BJ (cell line): Measurements from ENCODE around the gene LAMC2. TPM values are rescaled to one million over a fixed set of nuclear protein-coding genes. Genes with fewer than 3 reads are reported as not detected.

Source experiments
- CTCF ChIA-PET: fragments of 350-600 bp; formaldehyde crosslinking; extraction: SDS; loops from one replicate; lab custom pipeline; 2021; ENCODE audit warnings: antibody characterized with exemption, inconsistent platforms; lab: Yijun Ruan, JAX
- POLR2A ChIA-PET: fragments of 300-600 bp; sonication (Branson Sonifier 250); formaldehyde crosslinking; extraction: SDS; loops from one replicate; lab custom pipeline; 2021; ENCODE audit warnings: antibody characterized with exemption; lab: Charles Lee
- DNase-seq: peaks from one replicate; pipeline ENCODE4 v3.0.0-alpha.2; 2011; ENCODE audit warnings: low read depth
- H3K27me3 ChIP-seq: 2 replicates; pipeline ENCODE4 v1.6.0; 2011; ENCODE audit warnings: low read length; ENCODE audit not compliant: control insufficient read depth, insufficient read depth
- H3K36me3 ChIP-seq: 2 replicates; pipeline ENCODE4 v1.5.1; 2011; ENCODE audit warnings: low read length; ENCODE audit not compliant: control insufficient read depth, insufficient read depth
- H3K4me3 ChIP-seq: 2 replicates; pipeline ENCODE4 v1.5.1; 2011; ENCODE audit warnings: low read depth, mild to moderate bottlenecking, control low read depth, low read length
- CTCF ChIP-seq: IDR thresholded peaks from 2 replicates; pipeline ENCODE4 v1.5.1; 2011; ENCODE audit warnings: low read depth, mild to moderate bottlenecking, control low read depth, inconsistent platforms, low read length, moderate library complexity; ENCODE audit not compliant: insufficient read depth
- polyA plus RNA-seq: library from polyadenylated mRNA; depleted of rRNA; stranded (reverse); fragments of >200 nt; gene quantifications from 2 replicates; pipeline ENCODE4 v1.2.3, GENCODE V29; 2011

Gene LAMC2
- polyA plus RNA-seq, 1 experiment, result 0.70 TPM

GRCh38 chr1:183231545-183231944 lies 45.5 kb downstream of the LAMC2 start:
- Histone ChIP-seq H3K4me3 (no peak overlapping the region), H3K27me3 (no peaks in the 10 kb centered on the region), H3K36me3 (no peaks in the 10 kb centered on the region)
- DNase-seq, result no peak
- ChIA-PET POLR2A (no interaction called here), CTCF (interaction anchor here (0.5 to 1.0 kb wide), 2 partner anchors 48 to 51 kb away, joined by 4 to 5 read pairs; no protein-coding TSS in a partner anchor)
- no peak for TF ChIP-seq CTCF

DNA sequence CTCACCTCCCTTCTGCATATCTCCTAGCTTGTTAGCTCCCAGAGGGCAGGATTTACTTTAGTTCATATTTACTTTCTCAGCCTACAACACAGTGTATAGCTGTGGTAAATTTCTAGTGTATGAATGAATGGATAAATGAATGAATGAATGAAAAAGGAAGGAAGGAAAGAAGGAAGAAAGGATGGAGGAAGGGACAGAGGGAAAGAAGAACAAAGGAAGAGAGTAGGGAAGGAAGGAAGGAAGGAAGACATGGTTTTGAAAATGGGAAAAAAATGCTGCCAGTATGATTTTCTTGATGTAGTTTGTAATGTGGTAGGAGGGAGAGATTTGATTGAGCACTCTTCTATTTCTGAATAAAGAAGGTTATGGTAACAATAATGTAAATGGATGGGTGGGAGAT lies 47.0 kb downstream of the LAMC2 start:
- Histone ChIP-seq H3K4me3 (no peak overlapping the region), H3K27me3 (no peaks in the 10 kb centered on the region), H3K36me3 (no peaks in the 10 kb centered on the region)
- TF ChIP-seq CTCF, result no peak
- POLR2A ChIA-PET, result no interaction called here
- CTCF ChIA-PET, result interaction anchor here (1.8 kb wide), 1 partner anchor 13 kb away, joined by 4 read pairs; no protein-coding TSS in a partner anchor
- DNase-seq, result no peak

GRCh38 chr1:183234660-183235476 lies 48.8 kb downstream of the LAMC2 start:
- CTCF ChIA-PET, result interaction anchor here (0.7 to 1.7 kb wide), 28 partner anchors 9 to 274 kb away, joined by 3 to 9 read pairs (median 4); partner anchors contain the start of gene LAMC2
- peak; percentile 82 for TF ChIP-seq CTCF
- Histone ChIP-seq H3K4me3 (peak overlapping the region; percentile 27), H3K27me3 (no peaks in the 10 kb centered on the region), H3K36me3 (no peaks in the 10 kb centered on the region)
- peak; percentile 95 for DNase-seq
- POLR2A ChIA-PET, result interaction anchor here (0.7 kb wide), 2 partner anchors 9 to 38 kb away, joined by 3 read pairs; no protein-coding TSS in a partner anchor

DNA sequence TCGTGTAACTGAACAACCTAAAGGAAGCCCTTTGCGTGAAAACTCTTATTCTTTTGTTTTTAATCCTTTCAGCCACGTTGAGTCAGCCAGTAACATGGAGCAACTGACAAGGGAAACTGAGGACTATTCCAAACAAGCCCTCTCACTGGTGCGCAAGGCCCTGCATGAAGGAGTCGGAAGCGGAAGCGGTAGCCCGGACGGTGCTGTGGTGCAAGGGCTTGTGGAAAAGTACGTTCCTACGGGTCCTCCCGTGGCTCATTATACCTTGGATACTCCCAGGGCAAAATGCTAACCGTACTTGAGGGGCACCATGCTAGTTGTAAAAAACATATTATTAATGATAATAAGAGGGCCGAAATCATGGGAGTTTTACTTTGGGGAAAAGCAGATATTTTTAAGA lies 49.4 kb downstream of the LAMC2 start:
- Histone ChIP-seq H3K36me3 (no peaks in the 10 kb centered on the region), H3K27me3 (no peaks in the 10 kb centered on the region), H3K4me3 (peak overlapping the region; percentile 27)
- DNase-seq, result no peak
- TF ChIP-seq CTCF, result no peak
- ChIA-PET CTCF (interaction anchor here (0.9 to 1.7 kb wide), 20 partner anchors 9 to 274 kb away, joined by 3 to 9 read pairs (median 4); no protein-coding TSS in a partner anchor), POLR2A (no interaction called here)

- no peak for DNase-seq
- ChIA-PET CTCF (interaction anchor here (2.4 kb wide), 1 partner anchor 9 kb away, joined by 6 read pairs; no protein-coding TSS in a partner anchor), POLR2A (no interaction called here)
- TF ChIP-seq CTCF, result no peak
- Histone ChIP-seq H3K36me3 (no peaks in the 10 kb centered on the region), H3K4me3 (no peak overlapping the region), H3K27me3 (no peaks in the 10 kb centered on the region)
Measured at GRCh38 chr1:183236158-183236725, 50.2 kb downstream of the LAMC2 start.
